Measurements from ENCODE around the gene PITPNC1. TPM values are rescaled to one million over a fixed set of nuclear protein-coding genes. Genes with fewer than 3 reads are reported as not detected.

The PITPNC1 gene
- total and polyA plus RNA-seq, 2 experiments from 2014 or later, result 5.8 to 7.3 TPM

DNA sequence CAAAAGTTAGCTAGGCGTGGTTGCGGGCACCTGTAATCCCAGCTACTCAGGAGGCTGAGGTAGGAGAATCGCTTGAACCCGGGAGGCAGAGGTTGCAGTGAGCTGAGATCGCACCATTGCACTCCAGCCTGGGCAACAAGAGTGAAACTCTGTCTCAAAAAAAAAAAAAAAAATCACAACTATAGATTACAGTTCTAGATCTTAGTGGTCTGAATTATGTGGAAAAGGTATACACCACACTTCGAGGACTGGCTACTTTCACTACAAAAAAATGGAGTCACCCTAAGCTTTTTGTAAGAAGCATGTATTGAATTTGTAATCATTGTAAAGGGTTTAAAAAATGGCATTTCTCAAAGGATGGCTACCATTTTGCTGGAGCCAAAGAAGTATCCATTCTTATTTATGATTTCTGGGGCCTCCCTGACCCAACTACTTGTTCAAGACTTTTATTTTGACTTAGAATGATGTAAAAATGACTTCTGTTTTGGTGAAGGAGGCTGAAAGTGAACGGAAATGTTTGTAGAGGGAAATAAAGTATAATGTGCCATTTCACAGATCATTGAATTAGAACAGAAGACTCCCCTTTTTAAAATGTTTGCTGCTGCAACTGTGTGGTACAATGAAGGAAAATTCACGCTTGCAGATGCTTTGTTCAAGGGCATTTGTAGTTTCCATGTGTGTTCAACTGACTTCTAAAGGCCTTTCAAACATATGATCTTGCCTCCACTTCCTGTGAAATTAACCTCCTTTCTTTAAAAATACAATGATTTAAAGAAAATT, 303.6 kb downstream of the PITPNC1 start:
- no peaks in the 10 kb centered on the region for H3K79me2 ChIP-seq (ENCODE audit: insufficient read depth)
- H3K9ac ChIP-seq, result no peak overlapping the region
- no peaks in the 10 kb centered on the region for H3K4me1 ChIP-seq (ENCODE audit: insufficient read depth)
- H3K36me3 ChIP-seq (ENCODE audit: low read depth), result no peaks in the 10 kb centered on the region
- no peak overlapping the region for H3K4me3 ChIP-seq
- TF ChIP-seq EZH2phosphoT487 (IDR thresholded peaks at IDR 0.05; ENCODE audit: insufficient read depth, low read depth), result no peak
- no peak for TF ChIP-seq EZH2 (IDR thresholded peaks at IDR 0.05; ENCODE audit: insufficient read depth, poor library complexity, severe bottlenecking)
- 95 to 98% methylated on average over 7 to 8 of the region's 8 CpGs for WGBS, 2 experiments (ENCODE audit: low coverage in 1 of 2, low lambda C conversion rate in 2 of 2, missing lambda C conversion rate in 2 of 2)
- no peaks in the 10 kb centered on the region for H3K9me3 ChIP-seq (ENCODE audit: low read depth)
- no peaks in the 10 kb centered on the region; the same call in 1 of the 2 replicates for H3F3A ChIP-seq (ENCODE audit: insufficient read depth)
- in situ Hi-C loops (cut with MboI), result loop anchor here (10.0 kb wide), 1 partner anchor 306 kb away; the partner anchor contains the start of gene PITPNC1
- H2AFZ ChIP-seq, result no peak overlapping the region
- H4K20me1 ChIP-seq (ENCODE audit: insufficient read depth), result no peaks in the 10 kb centered on the region
- H3K4me2 ChIP-seq (ENCODE audit: unreplicated experiment), result no peak overlapping the region
- DNase-seq, result no peak
- H3K27ac ChIP-seq, result no peak overlapping the region
- H3K9me2 ChIP-seq (ENCODE audit: insufficient read depth), result no peaks in the 10 kb centered on the region
- no peaks in the 10 kb centered on the region for H3K27me3 ChIP-seq (replicated peaks; ENCODE audit: insufficient read depth)

DNA sequence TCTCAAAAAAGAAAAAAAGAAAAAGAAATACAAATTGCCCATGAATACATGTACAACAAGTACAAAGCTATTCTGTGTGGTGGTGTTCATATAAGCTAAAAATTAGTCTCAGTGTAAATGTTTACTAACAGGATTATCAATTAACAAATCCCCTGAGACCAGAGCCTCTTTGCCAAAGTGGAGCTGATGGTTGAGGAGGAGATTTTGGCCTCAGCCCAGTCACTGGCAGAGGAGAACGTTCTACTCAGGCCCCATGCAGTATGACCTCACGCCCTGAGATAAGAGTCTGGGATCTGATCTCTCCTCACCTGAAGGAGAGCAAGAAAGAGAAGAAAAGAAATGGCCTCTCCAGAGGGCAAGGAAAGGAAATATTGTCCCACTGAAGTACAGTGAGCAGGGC, 305.1 kb downstream of the PITPNC1 start:
- Histone ChIP-seq H3K9me3 (ENCODE audit: low read depth) (no peaks in the 10 kb centered on the region), H3K4me3 (no peak overlapping the region), H3K27ac (no peak overlapping the region), H3K9ac (no peak overlapping the region), H4K20me1 (ENCODE audit: insufficient read depth) (no peaks in the 10 kb centered on the region), H3K27me3 (replicated peaks; ENCODE audit: insufficient read depth) (no peaks in the 10 kb centered on the region), H3K79me2 (ENCODE audit: insufficient read depth) (no peaks in the 10 kb centered on the region), H3K4me2 (ENCODE audit: unreplicated experiment) (no peak overlapping the region), H3K9me2 (ENCODE audit: insufficient read depth) (no peaks in the 10 kb centered on the region), H2AFZ (no peak overlapping the region), H3F3A (ENCODE audit: insufficient read depth) (no peaks in the 10 kb centered on the region; the same call in 1 of the 2 replicates), H3K4me1 (ENCODE audit: insufficient read depth) (no peaks in the 10 kb centered on the region), H3K36me3 (ENCODE audit: low read depth) (no peaks in the 10 kb centered on the region)
- 58 to 66% methylated on average over 2 of the region's 2 CpGs for WGBS, 2 experiments (ENCODE audit: low coverage in 1 of 2, low lambda C conversion rate in 2 of 2, missing lambda C conversion rate in 2 of 2)
- DNase-seq, result no peak
- TF ChIP-seq EZH2phosphoT487 (IDR thresholded peaks at IDR 0.05; ENCODE audit: insufficient read depth, low read depth) (no peak), EZH2 (IDR thresholded peaks at IDR 0.05; ENCODE audit: insufficient read depth, poor library complexity, severe bottlenecking) (no peak)
- in situ Hi-C loops (cut with MboI), result loop anchor here (10.0 kb wide), 1 partner anchor 307 kb away; the partner anchor contains the start of gene PITPNC1

DNA sequence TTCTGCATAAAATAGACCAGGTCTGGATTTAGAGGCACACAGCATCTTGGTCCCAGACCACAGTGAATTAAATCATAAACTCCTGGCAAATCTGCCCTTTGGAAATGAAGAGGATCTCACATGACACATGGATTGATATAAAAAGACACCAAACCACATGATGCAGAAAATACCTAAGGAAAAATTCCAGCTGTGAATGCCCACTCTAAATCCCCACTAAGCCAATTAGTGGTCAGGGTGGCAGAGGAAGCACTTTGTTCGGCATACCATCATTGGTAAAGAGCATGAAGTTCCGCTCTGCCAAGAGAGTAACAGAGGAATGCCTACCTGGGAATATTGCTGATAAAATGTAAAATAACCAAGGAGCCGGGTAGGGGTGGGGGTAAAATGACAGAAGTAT, 308.3 kb downstream of the PITPNC1 start:
- TF ChIP-seq EZH2 (IDR thresholded peaks at IDR 0.05; ENCODE audit: insufficient read depth, poor library complexity, severe bottlenecking) (no peak), EZH2phosphoT487 (IDR thresholded peaks at IDR 0.05; ENCODE audit: insufficient read depth, low read depth) (no peak)
- no peaks in the 10 kb centered on the region for H4K20me1 ChIP-seq (ENCODE audit: insufficient read depth)
- no peaks in the 10 kb centered on the region for H3K36me3 ChIP-seq (ENCODE audit: low read depth)
- H3K4me2 ChIP-seq (ENCODE audit: unreplicated experiment), result no peak overlapping the region
- H3K79me2 ChIP-seq (ENCODE audit: insufficient read depth), result no peaks in the 10 kb centered on the region
- in situ Hi-C loops (cut with MboI), result loop anchor here (10.0 kb wide), 1 partner anchor 311 kb away; the partner anchor contains the start of gene PITPNC1
- no peaks in the 10 kb centered on the region for H3K9me3 ChIP-seq (ENCODE audit: low read depth)
- H2AFZ ChIP-seq, result no peak overlapping the region
- no peak for DNase-seq
- 99 to 100% methylated on average over 3 of the region's 3 CpGs for WGBS, 2 experiments (ENCODE audit: low coverage in 1 of 2, low lambda C conversion rate in 2 of 2, missing lambda C conversion rate in 2 of 2)
- no peaks in the 10 kb centered on the region for H3K27me3 ChIP-seq (replicated peaks; ENCODE audit: insufficient read depth)
- no peaks in the 10 kb centered on the region; the same call in 1 of the 2 replicates for H3F3A ChIP-seq (ENCODE audit: insufficient read depth)
- H3K4me3 ChIP-seq, result no peak overlapping the region
- no peak overlapping the region for H3K27ac ChIP-seq
- H3K4me1 ChIP-seq (ENCODE audit: insufficient read depth), result no peaks in the 10 kb centered on the region
- no peaks in the 10 kb centered on the region for H3K9me2 ChIP-seq (ENCODE audit: insufficient read depth)
- no peak overlapping the region for H3K9ac ChIP-seq

DNA sequence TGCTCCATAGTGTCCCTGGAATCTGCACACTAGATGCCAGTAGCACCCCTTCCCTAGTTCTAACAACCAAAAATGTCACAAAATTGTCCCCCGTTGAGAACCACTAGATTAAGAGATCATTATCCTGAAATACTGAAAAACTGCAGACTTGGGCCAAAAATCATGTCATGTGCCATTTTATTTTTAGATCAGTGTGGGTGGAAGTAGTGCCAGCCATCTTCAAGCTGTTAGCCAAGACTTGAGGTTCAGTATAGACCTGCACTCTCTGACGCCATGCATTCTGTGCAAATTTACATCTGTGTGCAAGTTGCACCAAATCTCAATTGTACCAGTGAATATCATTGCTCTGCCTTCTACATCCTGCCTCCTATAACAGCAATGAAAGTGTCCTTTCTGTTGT, 309.2 kb downstream of the PITPNC1 start:
- Histone ChIP-seq H3K9me2 (ENCODE audit: insufficient read depth) (no peaks in the 10 kb centered on the region), H3K36me3 (ENCODE audit: low read depth) (no peaks in the 10 kb centered on the region), H3K79me2 (ENCODE audit: insufficient read depth) (no peaks in the 10 kb centered on the region), H3K4me3 (no peak overlapping the region), H3K27me3 (replicated peaks; ENCODE audit: insufficient read depth) (no peaks in the 10 kb centered on the region), H3F3A (ENCODE audit: insufficient read depth) (no peaks in the 10 kb centered on the region; the same call in 1 of the 2 replicates), H3K4me1 (ENCODE audit: insufficient read depth) (no peaks in the 10 kb centered on the region), H2AFZ (no peak overlapping the region), H4K20me1 (ENCODE audit: insufficient read depth) (no peaks in the 10 kb centered on the region), H3K4me2 (ENCODE audit: unreplicated experiment) (no peak overlapping the region), H3K9ac (no peak overlapping the region), H3K27ac (no peak overlapping the region), H3K9me3 (ENCODE audit: low read depth) (no peaks in the 10 kb centered on the region)
- DNase-seq, result peak; percentile 8
- in situ Hi-C loops (cut with MboI), result loop anchor here (10.0 kb wide), 1 partner anchor 311 kb away; the partner anchor contains the start of gene PITPNC1
- 79 to 92% methylated on average over 2 of the region's 2 CpGs for WGBS, 2 experiments (ENCODE audit: low coverage in 1 of 2, low lambda C conversion rate in 2 of 2, missing lambda C conversion rate in 2 of 2)
- TF ChIP-seq EZH2phosphoT487 (IDR thresholded peaks at IDR 0.05; ENCODE audit: insufficient read depth, low read depth), result no peak
- no peak for TF ChIP-seq EZH2 (IDR thresholded peaks at IDR 0.05; ENCODE audit: insufficient read depth, poor library complexity, severe bottlenecking)

Measured in GM23248 (cell line).